Endometrium (tissue), 2 donors: ENCODE results near the gene AMACR.
"Not testable (repeated sequence)": the region's sequence is repeated elsewhere in the genome, so short reads cannot be mapped to it uniquely, and the experiment has no call there.

Experiments
- FAIRE-seq: peaks from 2 replicates; lab custom pipeline; 2012; peaks lifted over from hg19 to GRCh38; lab: Jason Lieb, UNC
- donor health status: control.
- donor health status: control.

Gene AMACR

DNA sequence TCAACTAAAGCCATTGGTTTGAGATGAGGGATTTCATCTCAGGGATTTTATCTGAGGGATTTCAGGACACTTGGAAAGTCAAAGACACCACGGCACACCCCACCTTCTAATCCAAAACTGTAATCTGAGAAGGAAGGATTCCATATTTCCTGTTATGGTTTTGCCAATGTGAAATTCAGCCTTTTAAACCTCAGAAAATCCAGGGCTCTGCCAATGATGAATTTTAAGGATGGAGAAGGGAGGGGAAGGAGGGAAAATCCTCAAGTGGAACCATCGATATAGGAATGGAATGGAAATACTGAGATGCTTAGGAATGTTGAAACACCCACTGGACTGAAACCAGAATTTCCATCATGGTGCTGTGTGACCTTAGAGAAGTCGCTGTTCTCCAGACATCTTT lies 29.9 kb upstream of the AMACR start:
- FAIRE-seq = no peak

DNA sequence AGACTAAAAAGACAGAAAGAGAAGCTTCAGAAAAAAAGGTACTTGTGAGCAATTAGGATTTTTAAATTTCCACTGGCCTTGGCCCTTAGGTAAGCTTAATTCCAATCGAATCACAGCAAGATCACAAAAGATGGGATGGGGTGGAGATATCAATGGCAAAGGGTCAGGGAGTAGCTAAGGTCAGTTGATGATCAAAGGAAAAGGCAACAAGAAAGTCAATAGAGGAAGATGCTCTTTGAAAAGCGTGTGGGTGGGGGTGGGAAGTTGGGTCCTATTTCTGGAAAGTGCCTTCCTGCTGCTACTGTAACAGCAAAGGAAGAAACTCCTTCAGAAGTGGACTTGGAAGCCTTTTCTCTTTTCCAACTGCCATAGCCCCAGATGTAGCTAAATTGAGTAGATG lies 27.9 kb upstream of the AMACR start:
- FAIRE-seq = no peak

DNA sequence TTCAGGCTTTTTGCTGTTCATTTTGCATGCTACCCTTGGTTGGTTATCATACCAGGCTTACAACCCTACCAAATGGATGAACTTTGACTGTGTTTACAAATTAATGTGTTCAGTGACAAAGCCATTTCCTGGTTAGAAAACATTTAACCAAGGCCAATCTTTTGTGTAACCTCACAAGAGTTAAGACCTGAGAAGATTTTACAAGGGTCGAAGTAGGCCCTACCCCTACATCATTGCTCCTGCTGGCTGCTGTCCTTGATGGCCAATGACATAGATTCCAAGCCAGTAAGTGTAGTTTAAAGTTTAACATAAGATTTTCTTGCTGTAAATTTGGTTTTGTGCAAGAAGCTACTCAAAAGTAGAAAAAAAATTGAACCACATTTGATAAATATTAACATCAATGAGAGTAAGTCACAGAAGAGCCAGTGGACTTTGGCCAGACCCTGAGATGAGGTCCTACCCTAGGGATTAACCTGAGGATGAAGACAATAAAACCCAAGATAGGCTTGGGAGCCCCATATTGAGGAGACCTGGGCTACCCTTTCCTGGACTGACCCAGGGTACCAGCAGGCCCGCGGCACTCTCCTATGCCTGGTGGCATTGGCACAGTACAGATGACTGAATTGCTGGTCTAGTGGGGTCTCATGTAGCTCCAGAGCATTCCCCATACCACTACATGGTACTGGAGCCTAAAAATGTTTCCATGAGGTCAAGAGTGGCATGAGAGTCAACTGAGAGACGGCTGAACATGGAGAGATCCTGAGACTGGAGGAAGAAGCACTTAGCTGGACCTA lies 26.9 kb upstream of the AMACR start:
- FAIRE-seq = no peak

DNA sequence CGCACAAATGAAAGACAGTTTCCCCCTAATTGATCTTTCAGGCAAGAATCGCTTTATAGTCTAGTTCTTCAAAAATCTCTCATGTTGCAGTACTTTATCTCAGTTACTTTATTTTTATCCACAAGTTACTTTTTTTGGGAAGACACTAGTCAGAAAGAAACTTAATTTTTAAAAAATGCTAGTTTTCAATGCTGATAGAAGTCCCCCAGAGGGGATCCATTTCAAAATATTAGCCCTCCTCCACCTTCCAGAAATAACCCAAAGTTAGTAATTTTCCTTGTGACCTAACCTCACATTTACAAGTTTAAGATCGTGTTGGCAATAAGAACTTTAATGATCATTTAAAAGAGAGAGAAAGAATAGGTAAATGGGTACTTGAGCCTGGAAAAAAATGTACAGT lies 24.1 kb upstream of the AMACR start:
- no peak for FAIRE-seq

DNA sequence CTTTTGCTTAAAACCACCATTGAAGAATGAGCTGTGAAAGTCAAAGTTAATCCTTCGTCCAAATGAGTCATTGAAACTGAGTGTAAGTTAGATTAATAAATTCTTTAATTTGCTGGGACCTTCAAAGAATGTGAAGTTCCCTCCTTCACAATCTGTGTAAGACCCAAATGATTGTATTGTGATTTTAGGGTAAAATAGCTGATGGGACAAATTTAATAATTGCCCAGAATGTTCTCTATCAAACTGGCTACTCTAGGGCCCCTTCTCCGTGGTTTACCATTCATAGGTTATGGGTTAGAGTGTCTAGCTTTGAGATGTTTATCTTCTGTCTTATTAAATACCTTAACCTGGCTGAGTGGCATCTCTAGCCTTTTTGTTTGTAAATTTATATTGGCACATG lies 23.3 kb upstream of the AMACR start:
- no peak for FAIRE-seq

DNA sequence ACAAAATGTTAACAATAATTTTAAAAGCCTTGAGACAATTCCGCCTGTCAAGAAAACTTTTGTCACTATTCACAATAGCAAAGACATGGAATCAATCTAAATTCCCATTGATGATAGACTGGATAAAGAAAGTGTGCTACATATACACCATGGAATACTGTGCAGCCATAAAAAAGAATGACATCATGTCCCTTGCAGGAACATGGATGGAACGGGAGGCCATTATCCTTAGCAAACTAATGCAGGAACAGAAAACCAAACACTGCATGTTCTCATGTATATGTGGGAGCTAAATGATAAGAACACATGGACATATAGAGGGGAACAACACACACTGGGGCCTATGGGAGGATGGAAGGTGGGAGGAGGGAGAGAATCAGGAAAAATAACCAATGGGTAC lies 22.7 kb upstream of the AMACR start:
- not testable (repeated sequence) for FAIRE-seq

DNA sequence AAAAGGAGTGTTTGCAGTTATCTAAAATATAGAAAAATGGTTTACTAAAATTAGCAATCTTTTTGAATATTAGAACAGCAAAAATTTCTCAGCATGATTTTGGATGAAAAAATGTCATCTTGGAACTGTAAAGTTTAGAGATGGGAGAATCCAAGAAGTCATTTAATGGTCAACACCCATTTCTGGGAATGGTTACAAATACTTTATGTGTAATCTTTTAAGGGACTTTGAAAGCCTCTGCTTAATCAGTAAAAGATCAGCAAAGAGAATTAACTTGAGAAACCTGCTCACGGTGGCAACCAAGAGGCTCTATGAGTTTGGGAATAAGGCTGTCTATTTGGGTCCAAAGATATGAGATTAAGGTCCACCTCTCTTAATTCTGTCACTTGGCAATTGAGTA lies 22.2 kb upstream of the AMACR start:
- no peak for FAIRE-seq

DNA sequence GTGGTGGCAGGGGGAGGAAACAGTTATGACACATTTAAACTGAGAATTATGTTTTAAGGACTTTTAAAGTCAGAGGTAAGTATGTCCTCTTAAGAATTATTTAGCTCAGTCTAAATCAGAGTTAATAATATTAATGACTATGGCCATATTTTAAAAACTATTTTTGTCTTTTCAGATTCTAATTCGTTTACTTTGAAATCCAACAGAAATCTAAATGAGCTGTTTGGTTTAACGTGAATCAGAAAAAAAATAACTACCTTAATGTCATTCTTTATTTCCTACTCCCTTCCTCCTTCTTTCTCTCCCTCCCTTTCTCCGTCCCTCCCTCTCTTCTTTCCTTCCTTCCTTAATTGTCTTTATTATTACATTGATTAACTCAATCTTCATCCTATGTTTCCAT lies 20.5 kb upstream of the AMACR start:
- FAIRE-seq = no peak

DNA sequence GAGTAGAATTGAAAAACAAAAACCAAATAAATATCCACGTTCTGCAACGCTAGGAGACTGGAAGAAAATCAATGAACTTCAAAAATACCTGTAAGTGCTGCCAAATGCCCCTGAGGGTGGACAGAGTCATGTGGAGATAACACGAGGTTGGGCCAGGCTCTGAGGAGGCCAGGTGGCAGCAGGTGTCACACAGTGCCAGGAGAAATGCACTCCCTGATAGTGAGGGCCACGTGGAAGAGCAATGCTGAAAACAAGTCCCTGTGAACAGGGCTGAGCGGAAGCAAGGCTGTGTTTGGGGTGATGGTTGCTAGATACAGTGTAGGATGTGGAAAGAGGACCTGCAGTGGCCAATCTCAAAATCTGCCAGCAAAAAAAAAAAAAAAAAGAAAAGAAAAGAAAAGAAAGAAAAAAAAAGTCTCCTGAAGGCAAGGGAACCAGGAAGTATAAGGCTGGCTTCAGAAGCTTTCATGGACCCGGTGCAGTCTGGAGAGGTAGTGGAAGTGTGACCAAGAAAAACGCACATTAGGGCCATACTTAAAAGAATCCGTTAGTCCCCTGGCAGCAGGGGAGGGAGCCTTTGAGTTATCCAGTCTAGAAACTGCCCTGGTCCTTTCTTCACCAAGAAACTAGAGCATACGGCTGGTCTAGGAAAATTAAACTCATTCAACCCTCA lies 18.4 kb upstream of the AMACR start:
- no peak for FAIRE-seq

DNA sequence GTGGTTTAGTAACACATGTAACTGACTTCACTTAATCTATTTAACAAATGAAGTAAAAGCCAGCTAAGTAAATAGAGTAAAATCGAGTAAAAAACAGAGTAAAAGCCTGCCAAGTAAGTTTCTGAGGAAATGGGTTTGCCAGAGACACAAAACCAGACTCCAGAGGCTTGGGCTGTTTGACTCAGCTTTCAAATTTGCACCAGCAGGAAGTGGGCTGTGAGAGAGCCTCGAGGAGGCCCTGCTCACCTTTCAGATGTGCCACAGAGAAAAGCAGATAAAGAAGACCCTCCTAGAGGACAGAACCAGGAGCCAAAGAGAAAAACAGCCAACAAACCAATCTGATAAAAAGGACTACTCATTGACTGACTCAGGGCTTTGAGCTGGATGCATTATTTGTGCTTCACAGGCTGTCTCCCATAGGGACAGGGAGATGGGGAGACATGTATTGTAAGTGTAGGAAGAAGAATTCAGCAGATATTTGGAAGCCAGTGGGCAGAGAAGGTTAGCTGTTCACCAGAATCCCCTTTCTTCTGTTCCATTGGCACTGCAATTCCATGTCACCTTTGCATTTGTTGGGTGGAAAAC lies 14.4 kb upstream of the AMACR start:
- no peak for FAIRE-seq

DNA sequence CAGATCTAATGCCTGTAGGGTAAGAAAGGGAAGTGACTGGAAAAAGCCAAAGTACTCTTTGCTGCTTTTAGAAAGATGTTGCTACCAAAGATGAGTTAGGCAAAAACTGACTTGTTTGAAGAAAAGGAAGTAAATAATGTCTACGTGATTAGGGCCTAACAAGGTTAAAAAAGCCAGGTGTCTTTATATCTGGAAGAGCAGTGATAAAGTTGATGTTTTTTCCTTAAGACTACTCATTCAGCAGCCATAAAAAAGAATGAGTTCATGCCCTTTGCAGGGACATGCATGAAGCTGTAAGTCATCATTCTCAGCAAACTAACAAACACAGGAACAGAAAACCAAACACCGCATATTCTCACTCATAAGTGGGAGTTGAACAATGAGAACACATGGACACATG lies 13.5 kb upstream of the AMACR start:
- FAIRE-seq = no peak

DNA sequence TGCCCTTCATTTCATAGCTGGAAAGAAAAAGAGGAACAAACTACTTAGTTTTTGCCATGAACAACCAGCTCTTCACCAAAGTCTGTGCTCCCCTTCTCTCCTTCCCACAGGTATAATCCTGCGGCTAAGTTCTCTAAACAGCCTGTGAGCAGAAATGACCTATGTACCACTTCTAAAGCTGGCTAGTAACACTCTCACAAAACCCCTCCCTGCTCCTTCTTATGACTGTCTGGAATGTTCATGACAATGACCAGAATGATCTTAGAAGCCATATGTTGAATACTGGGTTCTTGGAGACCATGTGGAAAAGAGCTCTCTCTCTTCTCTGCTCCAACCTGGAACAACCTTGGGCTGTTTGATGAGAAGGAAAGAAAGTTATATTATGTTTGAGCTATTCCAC lies 12.9 kb upstream of the AMACR start:
- no peak for FAIRE-seq

DNA sequence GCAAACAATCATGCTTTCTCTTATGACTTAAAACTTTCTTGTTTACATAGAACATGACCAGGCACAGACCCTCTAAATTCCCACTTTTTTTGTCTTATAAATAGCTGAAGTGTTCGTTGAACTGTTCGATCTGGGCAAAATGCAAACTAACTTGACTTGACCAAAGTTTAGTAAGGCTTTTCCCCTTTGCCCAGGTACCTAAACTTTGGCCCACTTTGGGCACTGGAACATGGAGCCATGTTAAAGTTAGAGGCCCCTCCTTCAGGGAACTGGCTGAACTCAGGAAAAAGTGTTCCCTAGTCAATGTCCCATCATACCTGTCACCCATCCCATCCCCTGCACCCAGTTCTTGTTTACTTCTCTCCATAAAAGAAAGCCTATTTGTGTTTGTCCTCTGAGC lies 9.4 kb upstream of the AMACR start:
- FAIRE-seq = no peak

DNA sequence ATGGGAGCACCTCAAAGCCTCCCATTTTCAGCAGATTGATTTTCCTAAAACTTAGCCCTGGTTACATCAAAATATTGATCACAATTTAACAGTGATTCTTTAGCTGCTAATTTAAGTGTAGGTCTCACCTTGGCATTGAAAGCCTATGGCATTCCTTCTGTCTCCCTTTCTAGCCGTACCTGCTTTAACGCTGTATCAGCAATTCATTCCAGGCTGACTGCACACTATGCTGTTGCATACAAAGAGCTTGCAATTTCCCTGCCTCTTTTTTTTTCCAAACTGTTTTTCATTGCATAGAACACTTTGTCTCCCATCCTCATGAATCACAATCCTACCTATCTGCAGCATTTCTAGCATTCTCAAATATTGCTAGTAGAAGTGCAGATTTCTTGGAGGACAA lies 8.9 kb upstream of the AMACR start:
- FAIRE-seq = no peak

DNA sequence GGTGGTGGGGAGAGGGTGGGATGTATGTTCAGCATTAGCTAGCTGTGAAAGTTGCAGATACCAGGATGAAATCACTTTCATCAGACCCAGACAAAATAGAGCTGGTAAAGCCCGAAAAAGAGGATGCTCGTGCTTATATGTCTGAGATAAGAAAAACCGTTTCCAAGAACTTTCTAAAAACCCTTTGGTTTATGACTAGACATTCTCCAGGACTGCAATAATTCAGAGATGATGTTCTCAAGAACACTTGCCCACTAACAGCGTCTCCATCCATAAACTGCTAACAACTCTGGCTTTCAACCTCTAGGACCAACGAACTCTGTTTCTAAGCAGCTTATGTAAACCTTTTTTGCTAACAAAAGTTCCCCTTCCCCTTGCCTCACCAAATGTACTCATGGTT lies 8.4 kb upstream of the AMACR start:
- FAIRE-seq = no peak

DNA sequence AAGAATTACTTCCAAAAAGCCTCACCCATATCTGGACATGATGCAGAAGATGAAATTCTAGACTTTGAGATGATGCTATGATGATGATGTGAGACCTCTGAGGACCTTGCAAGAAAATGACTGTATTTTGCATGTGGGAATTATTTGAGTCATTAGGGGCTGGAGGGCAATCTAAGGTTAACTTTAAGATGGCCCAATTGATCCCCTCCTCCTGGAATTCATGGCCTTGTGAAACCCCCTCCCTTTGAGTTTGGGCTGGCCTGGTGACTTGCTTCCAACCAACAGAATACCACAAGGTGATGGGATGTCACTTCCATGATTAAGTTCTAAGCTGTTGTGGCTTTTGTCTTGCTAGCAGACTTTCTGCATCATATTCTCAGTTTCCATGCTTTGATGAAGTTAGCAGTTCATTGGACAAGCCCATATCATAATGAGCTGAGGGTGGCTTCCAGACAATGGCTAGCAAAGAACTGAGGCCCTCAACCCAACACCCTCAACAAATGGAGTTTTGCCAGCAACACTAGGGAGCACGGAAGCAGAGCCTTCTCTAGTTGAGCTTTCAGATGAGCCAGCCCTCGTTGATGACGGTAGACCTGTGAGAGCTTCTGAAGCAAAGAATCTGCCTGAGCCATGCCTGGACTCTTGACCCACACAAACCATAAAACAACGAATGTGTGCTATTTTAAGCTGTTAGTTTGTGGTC lies 7.4 kb upstream of the AMACR start:
- no peak for FAIRE-seq

DNA sequence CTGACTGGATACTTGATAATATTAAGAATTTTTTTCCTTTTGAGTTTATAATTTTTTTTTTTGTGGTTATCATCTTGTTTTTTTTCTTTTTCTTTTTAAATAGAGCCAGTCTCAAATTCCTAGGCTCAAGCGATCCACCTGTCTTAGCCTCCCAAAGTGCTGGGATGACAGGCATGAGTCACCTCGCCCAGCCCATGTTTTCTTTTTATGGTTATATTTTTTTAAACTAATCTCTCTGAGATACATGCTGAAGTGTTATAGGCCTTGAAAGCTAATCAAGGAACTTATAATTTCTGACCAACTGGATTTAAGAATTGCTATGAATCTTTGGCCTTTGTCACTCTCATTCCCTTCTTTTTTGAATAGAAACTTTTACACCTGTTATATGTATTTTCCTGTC lies 6.8 kb upstream of the AMACR start:
- no peak for FAIRE-seq

DNA sequence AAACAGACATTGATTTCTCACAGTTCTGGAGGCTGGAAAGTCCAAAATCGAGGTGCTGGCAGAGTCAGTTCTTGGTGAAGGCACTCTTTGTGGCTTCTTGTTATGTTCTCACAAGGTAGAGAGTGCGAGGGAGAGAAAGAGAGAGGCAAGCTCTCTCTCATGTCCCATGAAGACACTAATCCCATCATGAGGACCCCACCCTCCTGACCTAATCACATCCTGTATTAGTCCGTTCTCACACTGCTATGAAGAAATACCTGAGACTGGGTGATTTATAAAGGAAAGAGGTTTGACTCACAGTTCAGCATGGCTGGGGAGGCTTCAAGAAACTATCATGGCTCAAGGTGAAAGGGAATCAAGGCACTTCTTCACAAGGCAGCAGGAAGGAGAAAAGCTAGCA lies 5.7 kb upstream of the AMACR start:
- FAIRE-seq = no peak

DNA sequence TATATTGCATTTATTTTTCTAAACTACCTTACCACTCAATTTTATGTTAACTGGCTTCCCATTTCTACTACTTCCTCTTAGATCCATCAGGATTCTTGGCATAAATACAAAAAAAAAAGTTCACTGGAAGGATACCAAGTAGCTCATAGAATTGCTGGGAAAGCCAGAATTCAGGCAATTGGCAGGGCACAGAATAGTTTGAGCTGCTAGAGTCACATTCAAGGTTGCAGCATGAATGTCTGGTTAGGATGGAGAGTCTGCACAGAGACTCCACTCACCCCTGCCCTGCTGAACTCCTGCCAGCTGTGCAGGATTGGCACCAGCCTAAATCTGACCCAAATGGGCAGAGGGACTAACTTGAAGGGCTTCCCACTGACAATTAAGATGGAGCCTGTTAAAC lies 4.9 kb upstream of the AMACR start:
- no peak for FAIRE-seq

DNA sequence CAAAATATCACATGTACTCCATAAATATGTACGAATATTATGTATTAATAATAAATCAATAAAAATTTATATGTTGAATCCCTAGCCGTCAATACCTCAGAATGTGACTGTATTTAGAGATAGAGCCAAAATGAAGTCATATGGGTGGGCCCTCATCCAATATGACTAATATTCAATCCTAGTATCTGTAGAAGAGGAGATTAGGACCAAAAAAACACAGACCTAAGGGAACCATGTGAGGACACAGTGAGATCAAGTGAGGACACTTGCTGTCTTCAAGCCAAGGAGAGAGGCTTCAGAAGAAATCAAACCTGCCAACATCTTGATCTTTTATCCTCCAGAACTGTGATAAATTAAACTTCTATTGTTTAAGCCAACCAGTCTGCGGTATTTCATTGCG lies 3.7 kb upstream of the AMACR start:
- no peak for FAIRE-seq

DNA sequence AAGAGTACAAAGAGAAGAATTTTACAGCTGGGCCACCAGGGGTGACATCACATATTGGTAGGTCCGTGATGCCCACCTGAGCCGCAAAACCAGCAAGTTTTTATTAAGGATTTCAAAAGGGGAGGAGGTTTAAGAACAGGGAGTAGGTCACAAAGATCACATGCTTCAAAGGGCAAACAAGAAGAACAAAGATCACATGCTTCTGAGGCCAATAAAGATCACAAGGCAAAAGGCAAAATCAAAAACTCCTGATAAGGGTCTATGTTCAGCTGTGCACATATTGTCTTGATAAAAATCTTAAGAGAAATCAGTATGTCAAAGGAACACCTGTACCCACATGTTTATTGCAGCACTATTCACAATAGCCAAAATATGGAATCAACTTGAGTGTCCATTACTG lies 2.3 kb upstream of the AMACR start:
- not testable (repeated sequence) for FAIRE-seq

DNA sequence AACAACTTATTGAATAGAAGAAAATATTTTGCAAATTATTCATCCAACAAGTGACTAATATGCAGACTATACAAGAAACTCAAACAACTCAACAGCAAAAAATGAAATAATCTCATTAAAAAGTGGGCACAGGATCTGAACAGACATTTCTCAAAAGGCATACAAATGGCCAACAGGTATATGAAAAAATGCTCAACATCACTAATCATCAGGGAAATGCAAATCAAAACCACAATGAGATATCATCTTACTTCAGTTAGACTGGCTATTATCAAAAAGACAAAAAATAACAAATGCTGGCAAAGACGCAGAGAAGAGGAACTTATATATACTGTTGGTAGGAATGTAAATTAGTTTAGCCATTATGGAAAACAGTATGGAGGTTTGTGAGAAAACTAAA lies 1.8 kb upstream of the AMACR start:
- FAIRE-seq = no peak

DNA sequence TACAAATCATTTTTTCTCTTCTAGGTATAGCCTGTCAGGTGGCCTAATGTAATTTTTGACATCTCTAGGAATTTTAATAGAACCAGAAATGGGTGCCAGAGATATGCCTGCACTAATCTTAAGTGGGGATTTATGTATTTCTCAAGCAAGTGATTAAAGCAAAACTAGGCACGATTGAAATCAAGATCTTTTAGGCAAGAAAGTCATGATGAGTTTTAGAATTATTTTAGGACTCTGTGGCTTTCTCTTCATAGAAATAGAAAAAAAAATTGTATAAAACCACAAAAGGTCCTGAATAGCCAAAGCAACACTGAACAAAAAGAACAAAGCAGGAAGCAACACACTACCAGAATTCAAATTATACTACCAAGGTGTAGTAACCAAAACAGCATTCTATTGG lies 952 bp upstream of the AMACR start:
- no peak for FAIRE-seq
